Mesendoderm (in vitro differentiated cells): ENCODE data around the gene TMEM154.

Source experiments
- DNase-seq: peaks from one replicate; pipeline ENCODE4 v3.0.0; 2013
- H2AK5ac ChIP-seq: 2 replicates; pipeline ENCODE4 v1.6.1; 2013; ENCODE audit warnings: low read length, inconsistent platforms
- H2BK120ac ChIP-seq: 2 replicates; pipeline ENCODE4 v1.6.1; 2013; ENCODE audit warnings: low read depth, mild to moderate bottlenecking, low read length, moderate library complexity, mixed read lengths
- H2BK15ac ChIP-seq: replicated peaks from 2 replicates; pipeline ENCODE4 v1.6.1; 2013; ENCODE audit warnings: low read depth, mild to moderate bottlenecking, moderate library complexity
- H2BK5ac ChIP-seq: 2 replicates; pipeline ENCODE4 v1.6.1; 2013; ENCODE audit warnings: low read length, inconsistent platforms
- H3K18ac ChIP-seq: 2 replicates; pipeline ENCODE4 v1.6.1; 2013; ENCODE audit warnings: mild to moderate bottlenecking, low read length, mixed read lengths
- H3K23ac ChIP-seq: one replicate; pipeline ENCODE4 v1.6.1; 2013; ENCODE audit warnings: low read length
- H3K27ac ChIP-seq: 2 replicates; pipeline ENCODE4 v1.5.1; 2013; ENCODE audit warnings: low read depth, mild to moderate bottlenecking, inconsistent platforms, low read length, moderate library complexity
- H3K27me3 ChIP-seq: 2 replicates; pipeline ENCODE4 v1.6.1; 2013; ENCODE audit warnings: low read length, control low read depth, mild to moderate bottlenecking, inconsistent platforms; ENCODE audit not compliant: insufficient read depth, poor library complexity
- H3K36me3 ChIP-seq: 2 replicates; pipeline ENCODE4 v1.6.1; 2013; ENCODE audit warnings: low read length, inconsistent platforms; ENCODE audit not compliant: control insufficient read depth, insufficient read depth
- H3K4ac ChIP-seq: one replicate; pipeline ENCODE4 v1.6.1; 2013; ENCODE audit warnings: low read depth, mild to moderate bottlenecking, low read length, moderate library complexity
- H3K4me1 ChIP-seq: 2 replicates; pipeline ENCODE4 v1.6.1; 2013; ENCODE audit warnings: low read depth, low read length, inconsistent platforms; ENCODE audit not compliant: control insufficient read depth
- H3K4me2 ChIP-seq: 2 replicates; pipeline ENCODE4 v1.6.1; 2013; ENCODE audit warnings: low read length
- H3K4me3 ChIP-seq: 2 replicates; pipeline ENCODE4 v1.5.1; 2013; ENCODE audit warnings: mild to moderate bottlenecking, low read length
- H3K56ac ChIP-seq: one replicate; pipeline ENCODE4 v1.6.1; 2013; ENCODE audit warnings: low read length
- H3K79me1 ChIP-seq: 2 replicates; pipeline ENCODE4 v1.6.1; 2013; ENCODE audit warnings: low read length, inconsistent platforms
- H3K79me2 ChIP-seq: 2 replicates; pipeline ENCODE4 v1.6.1; 2013; ENCODE audit warnings: mild to moderate bottlenecking, low read length; ENCODE audit not compliant: control insufficient read depth, insufficient read depth
- H3K9ac ChIP-seq: 2 replicates; pipeline ENCODE4 v1.6.1; 2013; ENCODE audit warnings: low read length, inconsistent platforms
- H4K5ac ChIP-seq: one replicate; pipeline ENCODE4 v1.6.1; 2013; ENCODE audit warnings: low read length
- H4K8ac ChIP-seq: one replicate; pipeline ENCODE4 v1.6.1; 2013; ENCODE audit warnings: low read depth, mild to moderate bottlenecking, control low read depth, low read length, moderate library complexity
- WGBS: extraction: QIAGEN DNeasy Blood & Tissue Kit; methylation state at CpG from one replicate; pipeline ENCODE4 v1.1.7; 2013; ENCODE audit warnings: low lambda C conversion rate, missing lambda C conversion rate; ENCODE audit not compliant: insufficient coverage; ENCODE audit errors: extremely low coverage; 5-methylcytosine and 5-hydroxymethylcytosine counted together

The TMEM154 gene

DNA sequence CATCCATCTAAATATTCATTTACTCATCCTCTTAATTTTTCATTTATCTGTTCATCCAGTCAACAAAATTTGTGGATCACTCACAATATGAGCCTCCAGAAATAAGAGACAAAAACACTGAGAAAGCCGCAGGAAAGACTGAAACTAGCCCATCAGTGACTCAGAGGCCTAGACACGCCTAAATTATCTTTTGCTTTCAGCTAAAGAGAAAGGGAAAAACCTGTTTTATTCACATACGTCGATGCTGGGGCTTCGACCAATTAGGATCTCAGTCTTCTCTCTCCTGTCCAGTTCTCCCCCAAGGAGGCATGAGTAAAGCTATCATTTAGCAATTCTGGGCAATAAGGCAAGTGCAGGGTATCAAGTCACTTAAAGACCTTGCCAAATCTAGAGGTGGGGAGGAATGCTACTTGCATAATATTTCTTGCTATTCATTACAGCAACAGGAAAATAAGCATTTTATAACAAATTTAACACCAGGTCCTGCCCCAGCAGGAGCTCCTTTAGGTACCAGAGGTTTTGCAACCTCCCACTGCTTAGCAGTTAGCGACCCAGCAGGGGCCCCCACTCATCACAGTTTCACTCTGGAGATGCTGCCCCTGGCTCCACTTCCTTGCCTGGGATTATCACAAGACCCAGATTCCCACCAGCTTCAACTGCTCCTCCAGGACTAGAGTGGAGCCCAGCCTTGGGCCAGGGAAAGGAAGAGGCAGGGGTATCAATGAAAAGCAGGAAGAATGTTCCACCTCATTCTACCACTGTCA lies 30.1 kb upstream of the TMEM154 start:
- peak overlapping the region; percentile 55 for H2BK5ac ChIP-seq
- no peaks in the 10 kb centered on the region for H3K79me2 ChIP-seq
- no peak overlapping the region for H4K5ac ChIP-seq
- H2BK120ac ChIP-seq: no peak overlapping the region
- WGBS: no CpG with 5 or more reads among the region's 6 CpGs
- peak overlapping the region; percentile 8 for H3K18ac ChIP-seq
- no peak overlapping the region for H3K23ac ChIP-seq
- H3K27ac ChIP-seq: peak overlapping the region; percentile 4
- no peaks in the 10 kb centered on the region for H3K36me3 ChIP-seq
- no peak overlapping the region for H3K9ac ChIP-seq
- peak overlapping the region; percentile 8 for H3K56ac ChIP-seq
- DNase-seq: peak; percentile 79
- H3K4me3 ChIP-seq: no peak overlapping the region
- H3K4me1 ChIP-seq: peaks cover 16% of the 10 kb centered on the region
- H2AK5ac ChIP-seq: no peak overlapping the region
- no peaks in the 10 kb centered on the region for H3K79me1 ChIP-seq
- peak overlapping the region; percentile 83 for H3K4ac ChIP-seq
- H4K8ac ChIP-seq: no peak overlapping the region
- H3K4me2 ChIP-seq: no peak overlapping the region
- no peaks in the 10 kb centered on the region for H3K27me3 ChIP-seq
- H2BK15ac ChIP-seq: no peak overlapping the region

DNA sequence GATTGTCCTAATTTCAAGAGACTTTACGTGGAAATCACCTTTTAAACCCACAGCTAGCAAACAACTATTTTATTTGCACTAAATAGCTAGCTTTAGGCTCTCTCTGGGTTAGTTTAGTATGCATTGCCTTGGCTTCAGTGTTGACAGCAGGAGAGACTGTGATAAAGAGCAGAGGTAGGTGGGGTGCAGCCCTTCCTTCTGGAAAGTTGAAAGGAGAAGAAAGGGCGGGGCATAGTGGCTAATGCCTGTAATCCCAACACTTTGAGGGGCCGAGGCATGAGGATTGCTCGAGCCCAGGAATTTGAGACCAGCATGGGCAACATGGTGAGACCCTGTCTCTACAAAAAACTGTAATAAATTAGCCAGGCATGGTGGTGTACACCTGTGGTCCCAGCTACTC lies 29.0 kb upstream of the TMEM154 start:
- no peak overlapping the region for H3K4me2 ChIP-seq
- no CpG with 5 or more reads among the region's 4 CpGs for WGBS
- H3K36me3 ChIP-seq: no peaks in the 10 kb centered on the region
- no peak overlapping the region for H3K23ac ChIP-seq
- no peak overlapping the region for H3K9ac ChIP-seq
- H3K27ac ChIP-seq: no peak overlapping the region
- H3K79me2 ChIP-seq: no peaks in the 10 kb centered on the region
- no peaks in the 10 kb centered on the region for H3K27me3 ChIP-seq
- peak overlapping the region; percentile 72 for H2BK5ac ChIP-seq
- H4K5ac ChIP-seq: no peak overlapping the region
- H3K79me1 ChIP-seq: no peaks in the 10 kb centered on the region
- H3K4me1 ChIP-seq: peaks cover 16% of the 10 kb centered on the region
- H4K8ac ChIP-seq: no peak overlapping the region
- H3K56ac ChIP-seq: peak overlapping the region; percentile 52
- no peak overlapping the region for H3K4me3 ChIP-seq
- H2BK120ac ChIP-seq: peak overlapping the region; percentile 76
- H3K18ac ChIP-seq: peak overlapping the region; percentile 25
- DNase-seq: peak; percentile 50
- H2BK15ac ChIP-seq: no peak overlapping the region
- no peak overlapping the region for H2AK5ac ChIP-seq
- H3K4ac ChIP-seq: peak overlapping the region; percentile 40

DNA sequence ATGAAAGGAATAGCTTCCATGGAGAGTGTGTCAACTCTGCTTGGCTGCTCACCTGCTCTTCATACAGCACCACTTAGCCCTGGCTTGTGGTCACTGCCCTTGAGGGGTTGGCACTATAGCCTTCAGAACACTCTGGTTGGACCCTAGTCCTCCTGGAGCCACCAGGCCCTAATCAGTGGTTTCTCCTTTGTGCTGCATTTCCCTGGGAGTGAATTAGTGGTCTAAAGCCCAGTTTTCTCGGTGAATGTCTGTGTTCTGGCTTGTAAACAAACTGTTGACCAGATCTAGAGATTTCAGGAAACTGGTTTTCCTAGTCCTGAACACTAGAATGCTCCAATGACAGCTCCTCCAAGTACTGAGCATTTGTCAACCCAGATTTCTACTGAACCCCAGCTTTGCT lies 28.6 kb upstream of the TMEM154 start:
- Histone ChIP-seq H3K4ac (no peak overlapping the region), H3K4me3 (no peak overlapping the region), H3K4me2 (no peak overlapping the region), H3K27me3 (no peaks in the 10 kb centered on the region), H3K79me1 (no peaks in the 10 kb centered on the region), H4K8ac (no peak overlapping the region), H2BK5ac (peak overlapping the region; percentile 86), H3K4me1 (peaks cover 16% of the 10 kb centered on the region), H3K27ac (no peak overlapping the region), H3K56ac (peak overlapping the region; percentile 52), H3K36me3 (no peaks in the 10 kb centered on the region), H3K23ac (peak overlapping the region; percentile 80), H2AK5ac (peak overlapping the region; percentile 81), H3K18ac (peak overlapping the region; percentile 20), H2BK120ac (peak overlapping the region; percentile 76), H2BK15ac (no peak overlapping the region), H3K79me2 (no peaks in the 10 kb centered on the region), H3K9ac (peak overlapping the region; percentile 15), H4K5ac (no peak overlapping the region)
- WGBS: no CpG with 5 or more reads among the region's 1 CpG
- no peak for DNase-seq

DNA sequence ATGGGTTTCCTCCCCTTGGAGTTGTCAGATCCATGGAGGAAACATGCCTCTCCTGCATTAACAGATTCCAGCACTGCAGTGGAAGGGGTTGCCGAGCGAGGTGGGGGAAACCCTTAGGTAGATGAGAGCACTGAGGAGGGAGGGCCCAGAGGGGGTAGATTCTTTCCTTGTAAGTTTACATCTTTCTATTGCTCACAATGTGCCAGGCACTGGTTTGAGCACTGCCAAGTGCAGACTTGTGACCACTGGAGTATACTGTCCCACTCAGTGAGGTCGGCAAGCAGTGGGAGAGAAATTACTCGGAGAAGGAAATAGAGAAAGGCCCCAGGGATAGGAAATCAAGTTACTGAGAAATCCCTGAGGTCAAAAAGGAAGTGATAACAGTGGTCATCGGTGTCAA lies 27.8 kb upstream of the TMEM154 start:
- Histone ChIP-seq H3K36me3 (no peaks in the 10 kb centered on the region), H2BK5ac (peak overlapping the region; percentile 61), H3K23ac (no peak overlapping the region), H3K4me3 (no peak overlapping the region), H2AK5ac (no peak overlapping the region), H3K79me1 (no peaks in the 10 kb centered on the region), H3K18ac (peak overlapping the region; percentile 91), H3K27me3 (no peaks in the 10 kb centered on the region), H4K5ac (no peak overlapping the region), H3K4ac (peak overlapping the region; percentile 17), H3K79me2 (no peaks in the 10 kb centered on the region), H2BK15ac (no peak overlapping the region), H4K8ac (no peak overlapping the region), H3K4me2 (no peak overlapping the region), H3K56ac (peak overlapping the region; percentile 52), H2BK120ac (peak overlapping the region; percentile 67), H3K9ac (no peak overlapping the region), H3K27ac (no peak overlapping the region), H3K4me1 (peaks cover 16% of the 10 kb centered on the region)
- no peak for DNase-seq
- WGBS: no CpG with 5 or more reads among the region's 5 CpGs

DNA sequence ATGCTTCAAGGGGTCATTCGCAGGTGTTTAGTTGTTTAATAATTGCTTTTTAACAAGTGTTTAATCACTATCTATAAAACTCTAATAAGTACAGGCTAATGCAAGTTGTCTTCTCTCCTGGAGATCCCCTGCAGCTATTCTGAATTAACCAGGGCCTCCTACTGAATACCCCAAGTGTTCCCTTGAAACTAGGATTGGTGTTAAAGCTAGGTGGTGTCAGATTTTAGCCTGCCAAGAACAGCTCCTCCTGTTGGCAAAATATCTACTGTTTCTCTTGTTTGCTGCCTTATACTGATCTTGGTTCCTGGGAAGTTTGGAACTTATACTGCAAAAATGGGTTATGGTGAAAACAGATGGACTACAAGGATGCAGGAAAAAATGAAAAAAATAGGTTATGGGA lies 26.1 kb upstream of the TMEM154 start:
- Histone ChIP-seq H4K5ac (no peak overlapping the region), H3K27ac (no peak overlapping the region), H3K9ac (no peak overlapping the region), H2BK5ac (no peak overlapping the region), H3K18ac (peak overlapping the region; percentile 26), H3K56ac (no peak overlapping the region), H3K36me3 (no peaks in the 10 kb centered on the region), H3K4me3 (no peak overlapping the region), H3K79me1 (no peaks in the 10 kb centered on the region), H4K8ac (no peak overlapping the region), H3K79me2 (no peaks in the 10 kb centered on the region), H3K4me2 (no peak overlapping the region), H2BK15ac (no peak overlapping the region), H3K4ac (no peak overlapping the region), H3K4me1 (peaks cover 20% of the 10 kb centered on the region), H2AK5ac (no peak overlapping the region), H3K27me3 (no peaks in the 10 kb centered on the region), H3K23ac (no peak overlapping the region), H2BK120ac (no peak overlapping the region)
- no CpG with 5 or more reads among the region's 1 CpG for WGBS
- DNase-seq: peak; percentile 70

DNA sequence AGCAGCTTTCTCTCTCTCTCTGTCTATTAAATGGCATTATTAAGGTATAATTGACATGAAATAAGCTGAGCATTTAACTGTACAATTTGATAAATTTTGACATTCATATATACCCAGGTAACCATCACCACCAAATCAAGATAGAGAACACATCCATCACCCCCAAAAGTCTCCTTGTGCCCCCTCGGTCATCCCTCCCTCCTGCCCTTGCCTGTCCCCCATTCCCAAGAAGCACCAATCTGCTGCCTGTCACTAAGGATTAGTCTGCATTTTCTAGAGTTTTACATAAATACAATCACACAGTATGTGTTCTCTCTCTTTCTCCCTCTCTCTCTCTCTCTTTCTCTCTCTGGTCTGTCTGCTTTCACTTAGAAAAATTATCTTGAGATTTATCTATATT lies 25.0 kb upstream of the TMEM154 start:
- no CpG with 5 or more reads among the region's 1 CpG for WGBS
- Histone ChIP-seq H3K9ac (no peak overlapping the region), H2BK15ac (no peak overlapping the region), H3K18ac (no peak overlapping the region), H2AK5ac (no peak overlapping the region), H3K27me3 (no peaks in the 10 kb centered on the region), H3K79me2 (no peaks in the 10 kb centered on the region), H3K4me2 (no peak overlapping the region), H3K56ac (no peak overlapping the region), H3K4me3 (no peak overlapping the region), H3K4me1 (peaks cover 26% of the 10 kb centered on the region), H3K36me3 (no peaks in the 10 kb centered on the region), H3K4ac (peak overlapping the region; percentile 77), H2BK5ac (no peak overlapping the region), H3K23ac (no peak overlapping the region), H3K79me1 (no peaks in the 10 kb centered on the region), H4K8ac (no peak overlapping the region), H4K5ac (no peak overlapping the region), H2BK120ac (no peak overlapping the region), H3K27ac (no peak overlapping the region)
- DNase-seq: no peak
